ENCODE results near the gene VPS8.

VPS8 gene

DNA sequence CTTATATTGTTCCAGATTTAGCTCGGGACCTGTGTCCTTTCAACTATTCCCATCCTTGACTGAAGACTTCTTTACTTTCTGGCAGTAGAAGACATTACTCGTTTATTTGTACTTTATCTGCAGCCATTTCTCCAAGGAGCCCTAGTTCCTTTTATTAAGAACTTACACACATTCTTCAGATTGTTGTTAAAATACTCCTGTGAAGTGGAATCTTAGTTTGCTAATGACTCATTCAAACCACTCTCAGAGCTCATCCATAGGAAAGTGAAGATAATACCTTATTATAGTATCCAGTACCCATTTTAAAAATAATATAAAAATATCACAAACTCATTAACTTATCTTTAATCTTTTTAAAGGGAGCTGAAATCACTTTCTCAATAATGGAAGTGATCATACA, 277.4 kb downstream of the VPS8 start:
- DNase-seq (ENCODE audit: low read depth in 2 of 2): no peak

DNA sequence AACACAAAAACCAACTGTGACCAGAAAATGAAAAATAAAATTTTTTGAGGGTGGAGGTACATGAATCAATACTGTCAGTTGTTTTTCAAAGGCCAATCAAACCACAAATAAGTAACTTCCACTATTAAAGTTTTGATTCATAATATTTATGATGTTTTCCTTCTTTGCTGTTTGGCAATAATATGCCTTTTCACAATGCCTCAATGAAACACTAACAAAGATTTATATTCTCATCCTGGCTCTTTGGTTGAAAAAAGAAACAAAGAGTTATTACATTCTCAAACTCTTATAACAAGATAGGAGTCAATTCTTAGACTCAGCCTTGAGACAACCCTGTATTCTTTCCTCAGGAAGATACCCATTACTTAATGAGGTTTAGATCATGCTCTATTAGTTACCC, 277.8 kb downstream of the VPS8 start:
- no peak for DNase-seq (ENCODE audit: low read depth in 2 of 2)

DNA sequence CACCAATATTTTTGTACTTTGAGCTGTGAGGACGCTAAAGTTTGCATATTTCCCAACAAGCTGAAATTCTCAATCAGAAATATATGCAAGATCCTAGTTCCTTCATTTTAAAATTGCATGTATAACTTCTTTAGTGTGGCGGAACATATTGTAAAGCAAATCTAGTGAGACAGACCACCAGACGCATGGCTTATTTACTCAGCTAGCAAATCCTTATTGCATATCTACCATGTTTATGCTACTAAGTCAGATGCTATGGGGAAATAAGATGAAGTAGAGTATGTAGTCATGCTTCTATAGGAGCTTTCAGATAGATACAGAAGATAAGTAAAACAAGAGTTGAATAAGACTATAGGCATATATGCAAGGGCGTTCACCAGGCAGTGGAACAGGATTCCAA, 278.8 kb downstream of the VPS8 start:
- no peak for DNase-seq (ENCODE audit: low read depth in 2 of 2)

DNA sequence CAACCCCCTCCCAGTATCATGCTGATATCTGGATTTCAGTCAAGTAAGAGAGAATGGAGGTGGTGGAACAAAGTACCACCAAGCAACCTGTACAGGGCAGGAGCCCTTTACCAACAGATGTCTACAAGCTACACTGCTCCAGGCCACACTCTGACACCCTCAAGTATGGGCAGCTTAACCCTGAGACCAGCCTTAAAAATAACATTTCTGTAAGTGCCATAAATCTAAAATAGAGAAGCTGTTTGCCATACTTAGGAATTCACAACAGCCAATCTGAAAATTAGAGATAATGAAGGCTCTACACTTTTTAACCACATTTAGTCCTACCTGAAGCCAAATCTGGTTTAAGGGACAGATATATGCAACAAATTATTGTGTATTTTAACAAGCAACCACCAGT, 281.1 kb downstream of the VPS8 start:
- DNase-seq (ENCODE audit: low read depth in 2 of 2): no peak

- no peak for DNase-seq (ENCODE audit: low read depth in 2 of 2)
Observed at GRCh38 chr3:185094697-185095096, 282.7 kb downstream of the VPS8 start.
